Lung (tissue), 12 donors: ENCODE data around the gene TRERF1. TPM values are rescaled to one million over a fixed set of nuclear protein-coding genes. Genes with fewer than 3 reads are reported as not detected.

Experiments used
- ATAC-seq: fragments of 200-7000 bp; cut with Tn5 transposase; one replicate; pipeline ENCODE4 v1.9.1; 2020; ENCODE audit warnings: moderate number of reproducible peaks; ENCODE audit not compliant: insufficient read depth, low FRiP score
- DNase-seq, 3 donors: peaks; one replicate each; pipeline ENCODE4 v3.0.0-alpha.2; 2013 to 2017
- H3K27ac ChIP-seq, 2 donors: one replicate each; pipeline ENCODE4 v1.5.1; 2013; ENCODE audit warnings: mild to moderate bottlenecking in 2 of 2, moderate library complexity in 2 of 2, control low read depth in 1 of 2, inconsistent platforms in 1 of 2, low read depth in 1 of 2, low read length in 1 of 2
- H3K27me3 ChIP-seq, 3 donors: one replicate each; pipeline ENCODE4 v1.5.1; 2013; ENCODE audit warnings: low read length in 2 of 3; ENCODE audit not compliant: control insufficient read depth in 3 of 3, insufficient read depth in 3 of 3
- H3K36me3 ChIP-seq, 4 donors: one replicate each; pipeline ENCODE4 v1.5.1; 2013; ENCODE audit warnings: low read length in 4 of 4, mild to moderate bottlenecking in 1 of 4, moderate library complexity in 1 of 4; ENCODE audit not compliant: control insufficient read depth in 4 of 4, insufficient read depth in 4 of 4
- H3K4me1 ChIP-seq, 5 donors: one replicate each; pipeline ENCODE4 v1.5.1; 2013; ENCODE audit warnings: low read length in 5 of 5, mild to moderate bottlenecking in 2 of 5, moderate library complexity in 1 of 5; ENCODE audit not compliant: control insufficient read depth in 5 of 5, insufficient read depth in 5 of 5
- H3K4me3 ChIP-seq: one replicate; pipeline ENCODE4 v1.5.1; 2013; ENCODE audit warnings: mild to moderate bottlenecking, control low read depth, moderate library complexity
- H3K9ac ChIP-seq, 2 donors: one replicate each; pipeline ENCODE4 v1.5.1; 2013; ENCODE audit warnings: low read length in 2 of 2, control low read depth in 1 of 2; ENCODE audit not compliant: insufficient read depth in 1 of 2
- H3K9me3 ChIP-seq, 4 donors: one replicate each; pipeline ENCODE4 v1.5.1; 2013; ENCODE audit warnings: low read length in 3 of 4, mild to moderate bottlenecking in 1 of 4, moderate library complexity in 1 of 4; ENCODE audit not compliant: control insufficient read depth in 4 of 4, insufficient read depth in 3 of 4
- CTCF ChIP-seq: IDR thresholded peaks from 2 replicates; pipeline ENCODE4 v1.5.1; 2012; ENCODE audit warnings: mild to moderate bottlenecking; ENCODE audit errors: control extremely low read depth, extremely low read depth
- WGBS, 2 donors: extraction: QIAGEN DNeasy Blood & Tissue Kit; methylation state at CpG; one replicate each; pipeline ENCODE4 v1.1.7; 2013; 5-methylcytosine and 5-hydroxymethylcytosine counted together
- polyA plus RNA-seq, 2 donors: library from polyadenylated mRNA; stranded (reverse); fragments of 200-250 nt; gene quantifications; one replicate each; pipeline ENCODE4 v1.2.1, GENCODE V29; 2013
- total RNA-seq, 2 donors: library from RNA; depleted of rRNA in 1 of 2; stranded (reverse); fragments of >200 nt in 1 of 2; gene quantifications; one replicate each; pipeline ENCODE4 v1.2.1, GENCODE V29; 2014 to 2021
- donor health status: control.
- donor health status: control.
- donor health status: Bipolar disorder and iron deficiency.
- donor health status: healthy.
- donor health status: DM: yes; HTN: yes; CAD: no.

TRERF1 gene
- total and polyA plus RNA-seq, 4 donors = 1.2 to 10.4 (median 3.3) TPM

- peaks cover 0 to 6% (median 0%) of the 10 kb centered on the region in 4 donors for H3K36me3 ChIP-seq
- TF ChIP-seq CTCF = no peak
- no peaks in the 10 kb centered on the region for H3K4me1 ChIP-seq
- H3K9ac ChIP-seq = no peak overlapping the region
- no peaks in the 10 kb centered on the region for H3K9me3 ChIP-seq
- ATAC-seq = no peak
- no peak overlapping the region for H3K4me3 ChIP-seq
- DNase-seq = no peak
- no peak overlapping the region for H3K27ac ChIP-seq
- WGBS, 2 donors = 83 to 92% methylated on average over 2 of the region's 2 CpGs
- no peaks in the 10 kb centered on the region for H3K27me3 ChIP-seq
Observed at GRCh38 chr6:42339991-42340401, 111.7 kb downstream of the TRERF1 start.

GRCh38 chr6:42338744-42339222 lies 112.9 kb downstream of the TRERF1 start:
- Histone ChIP-seq H3K27ac (no peak overlapping the region), H3K4me1 (peaks cover 0 to 4% (median 0%) of the 10 kb centered on the region in 5 donors), H3K9me3 (no peaks in the 10 kb centered on the region), H3K27me3 (no peaks in the 10 kb centered on the region), H3K36me3 (peaks cover 0 to 5% (median 0%) of the 10 kb centered on the region in 4 donors), H3K9ac (no peak overlapping the region), H3K4me3 (no peak overlapping the region)
- DNase-seq (no peak), ATAC-seq (peak; percentile 47)
- 76 to 80% methylated on average over 7 of the region's 7 CpGs for WGBS, 2 donors
- TF ChIP-seq CTCF = no peak

- Histone ChIP-seq H3K27me3 (no peaks in the 10 kb centered on the region), H3K9ac (no peak overlapping the region), H3K36me3 (no peaks in the 10 kb centered on the region), H3K9me3 (no peaks in the 10 kb centered on the region), H3K4me3 (no peak overlapping the region), H3K27ac (no peak overlapping the region), H3K4me1 (peaks cover 0 to 4% (median 0%) of the 10 kb centered on the region in 5 donors)
- ATAC-seq = no peak
- WGBS, 2 donors = 82 to 84% methylated on average over 11 of the region's 11 CpGs
- no peak for DNase-seq
- no peak for TF ChIP-seq CTCF
Observed at GRCh38 chr6:42337985-42338743, 113.6 kb downstream of the TRERF1 start.
